Central memory CD8-positive, alpha-beta T cell (primary cell): ENCODE measurements around the gene OR10A6.

Experiments used
- ATAC-seq: fragments of 150-1000 bp; cut with Tn5 transposase; replicated peaks from 2 replicates; pipeline ENCODE4 v1.10.0; 2022; ENCODE audit warnings: mild to moderate bottlenecking, moderate FRiP score, moderate number of reproducible peaks; ENCODE audit not compliant: poor library complexity, severe bottlenecking; ENCODE audit errors: extremely low read depth
- DNase-seq, 2 donors: peaks; one replicate each; pipeline ENCODE4 v3.0.0; 2021; ENCODE audit warnings: low spot score in 2 of 2
- H3K27ac Mint-ChIP-seq: one replicate; pipeline ENCODE4 v1.8.0; 2022; ENCODE audit warnings: low read depth, mild to moderate bottlenecking, moderate library complexity, mixed read lengths
- H3K27me3 Mint-ChIP-seq: one replicate; pipeline ENCODE4 v1.8.0; 2022; ENCODE audit warnings: mixed read lengths
- H3K36me3 Mint-ChIP-seq: one replicate; pipeline ENCODE4 v1.8.0; 2022; ENCODE audit warnings: mild to moderate bottlenecking, moderate library complexity, mixed read lengths; ENCODE audit not compliant: insufficient read depth
- H3K4me1 Mint-ChIP-seq: one replicate; pipeline ENCODE4 v1.8.0; 2022; ENCODE audit warnings: mixed read lengths
- H3K4me3 Mint-ChIP-seq: one replicate; pipeline ENCODE4 v1.8.0; 2022; ENCODE audit warnings: mild to moderate bottlenecking, moderate library complexity, mixed read lengths
- H3K9me3 Mint-ChIP-seq: one replicate; pipeline ENCODE4 v1.8.0; 2022; ENCODE audit warnings: mixed read lengths

Gene OR10A6

DNA sequence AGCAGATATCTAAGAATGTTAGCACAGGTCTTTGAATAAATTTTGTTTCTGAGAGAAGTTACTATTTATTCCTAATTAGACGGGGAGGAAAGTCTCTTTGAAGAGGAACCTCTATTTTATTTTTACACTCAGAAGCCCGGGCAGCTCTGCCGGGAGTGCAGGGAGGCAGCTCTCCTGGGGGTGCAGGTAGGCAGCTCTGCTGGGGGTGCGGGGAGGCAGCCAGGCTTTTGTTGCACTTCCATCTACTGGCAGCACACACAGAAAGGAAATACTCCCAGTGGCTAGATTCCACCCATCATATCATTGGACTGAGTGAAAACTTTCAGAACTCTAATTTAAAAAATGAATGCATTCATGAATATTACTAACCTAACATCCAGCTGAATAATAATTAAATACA lies 24.6 kb downstream of the OR10A6 start:
- no peaks in the 10 kb centered on the region for H3K9me3 Mint-ChIP-seq
- H3K4me1 Mint-ChIP-seq = no peaks in the 10 kb centered on the region
- no peak for ATAC-seq
- H3K27me3 Mint-ChIP-seq = peaks cover 76% of the 10 kb centered on the region
- H3K36me3 Mint-ChIP-seq = no peaks in the 10 kb centered on the region
- H3K4me3 Mint-ChIP-seq = no peak overlapping the region
- no peak overlapping the region for H3K27ac Mint-ChIP-seq
- no peak for DNase-seq

DNA sequence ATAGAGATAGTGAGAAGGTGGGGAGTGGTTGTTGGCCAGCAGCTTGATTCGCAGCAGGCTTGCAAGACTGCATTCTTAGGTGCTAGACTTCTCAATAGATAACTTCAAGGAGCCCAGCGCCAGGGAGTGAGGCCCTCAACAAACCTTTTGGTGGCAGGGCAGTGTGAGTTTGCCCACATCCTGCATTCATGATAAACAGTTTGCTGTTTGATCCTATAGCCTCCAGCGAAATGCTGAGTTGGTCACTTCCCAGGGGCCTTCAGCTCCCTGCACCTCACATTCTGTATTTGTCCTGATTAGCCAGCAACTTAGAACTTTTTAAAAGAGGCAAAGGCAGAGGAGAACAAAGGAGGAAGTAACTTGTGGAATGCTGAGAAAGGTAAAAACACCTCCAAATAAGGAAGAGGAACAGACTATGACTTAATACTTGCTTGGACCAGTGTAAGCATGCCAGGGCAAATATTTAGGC lies 25.1 kb downstream of the OR10A6 start:
- Mint-ChIP-seq H3K36me3 (no peaks in the 10 kb centered on the region), H3K4me1 (no peaks in the 10 kb centered on the region), H3K27me3 (peaks cover 79% of the 10 kb centered on the region), H3K4me3 (no peak overlapping the region), H3K27ac (no peak overlapping the region), H3K9me3 (no peaks in the 10 kb centered on the region)
- no peak for ATAC-seq
- no peak for DNase-seq

DNA sequence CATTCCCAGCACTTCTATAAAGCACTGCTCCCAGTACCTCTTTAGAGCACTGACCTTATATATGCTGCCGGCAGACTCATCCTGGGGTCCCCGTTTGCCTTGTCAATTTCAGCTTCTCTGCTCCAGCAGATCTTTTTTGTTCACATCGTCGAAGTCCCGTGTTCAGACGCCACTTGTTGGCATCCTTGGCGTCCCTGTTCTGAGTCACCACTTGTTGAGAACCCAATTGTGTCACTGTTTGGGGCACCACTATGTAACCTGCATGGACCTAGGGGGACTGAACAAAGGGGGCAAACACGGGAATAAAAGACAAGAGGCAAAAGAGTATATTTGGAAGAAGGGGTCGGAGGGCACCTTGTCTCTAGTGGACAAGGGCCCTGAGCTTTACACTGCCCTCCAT lies 25.5 kb downstream of the OR10A6 start:
- Mint-ChIP-seq H3K4me3 (no peak overlapping the region), H3K9me3 (no peaks in the 10 kb centered on the region), H3K36me3 (no peaks in the 10 kb centered on the region), H3K4me1 (no peaks in the 10 kb centered on the region), H3K27me3 (peaks cover 76% of the 10 kb centered on the region), H3K27ac (no peak overlapping the region)
- DNase-seq (no peak), ATAC-seq (no peak)

DNA sequence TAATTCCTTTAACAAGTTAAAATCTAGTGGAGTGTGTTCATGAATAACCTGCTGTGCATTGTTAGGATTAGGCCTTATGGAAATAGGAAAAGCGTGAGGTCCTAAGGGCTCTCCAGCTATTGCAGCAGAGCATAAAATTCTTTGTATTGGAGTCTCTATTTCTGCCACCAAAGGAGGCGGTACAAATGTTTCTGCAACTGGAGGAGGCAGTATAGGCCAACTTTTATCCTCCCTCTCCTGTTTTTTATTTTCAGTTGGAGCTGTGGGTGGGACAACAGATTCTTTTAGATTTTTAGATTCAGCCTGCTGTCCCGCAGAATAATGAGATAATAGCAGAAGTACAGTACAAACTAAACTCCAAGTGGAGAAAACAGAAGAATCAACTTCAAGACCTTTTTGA lies 26.2 kb downstream of the OR10A6 start:
- Mint-ChIP-seq H3K9me3 (no peaks in the 10 kb centered on the region), H3K4me1 (no peaks in the 10 kb centered on the region), H3K36me3 (no peaks in the 10 kb centered on the region), H3K27ac (no peak overlapping the region), H3K27me3 (peaks cover 75% of the 10 kb centered on the region), H3K4me3 (no peak overlapping the region)
- DNase-seq (no peak), ATAC-seq (no peak)

DNA sequence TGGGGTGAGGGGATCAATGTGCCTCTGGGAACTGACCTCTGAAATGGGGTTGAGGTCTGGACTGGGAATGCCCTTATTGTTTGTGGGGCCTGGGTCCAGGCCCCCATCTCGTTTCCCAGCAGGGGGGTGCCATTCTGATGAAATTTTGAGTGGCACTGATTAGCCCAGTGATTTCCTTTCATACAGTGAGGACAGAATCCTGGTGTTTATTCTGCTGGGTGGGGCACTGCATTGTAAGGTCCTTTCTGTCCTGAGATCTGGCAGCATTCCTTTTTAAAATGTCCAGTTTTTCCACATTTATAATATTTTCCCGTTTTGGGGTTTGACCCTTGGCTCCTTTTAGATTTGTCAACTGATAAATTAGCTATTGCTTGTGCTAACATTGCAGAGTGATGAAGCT lies 27.1 kb downstream of the OR10A6 start:
- ATAC-seq (no peak), DNase-seq (no peak)
- Mint-ChIP-seq H3K4me3 (no peak overlapping the region), H3K27me3 (peaks cover 82% of the 10 kb centered on the region), H3K9me3 (no peaks in the 10 kb centered on the region), H3K27ac (no peak overlapping the region), H3K36me3 (no peaks in the 10 kb centered on the region), H3K4me1 (no peaks in the 10 kb centered on the region)

DNA sequence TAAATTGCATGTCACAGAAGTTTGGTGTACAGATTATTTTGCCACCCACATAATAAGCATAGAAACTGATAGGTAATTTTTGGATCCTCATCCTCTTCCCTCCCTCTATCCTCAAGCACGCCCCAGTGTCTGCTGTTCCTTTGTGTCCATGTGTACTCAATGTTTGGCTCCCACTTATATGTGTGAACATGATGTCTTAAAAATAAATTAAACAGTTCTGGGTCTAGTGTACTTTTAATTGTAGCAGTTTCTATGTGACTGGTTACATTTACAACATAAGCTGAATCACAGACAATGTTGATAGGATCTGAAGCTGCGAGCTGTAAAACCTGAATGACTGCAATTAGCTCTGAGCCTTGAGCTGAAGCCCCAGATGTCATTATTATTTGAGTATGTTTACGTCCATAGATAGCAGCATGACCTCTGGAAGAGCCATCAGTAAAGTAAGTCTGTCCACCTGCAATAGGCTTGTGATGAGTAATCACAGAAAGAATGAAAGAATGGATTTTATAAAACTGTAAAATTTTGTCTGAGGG lies 29.7 kb downstream of the OR10A6 start:
- H3K4me3 Mint-ChIP-seq = no peak overlapping the region
- no peak overlapping the region for H3K27ac Mint-ChIP-seq
- no peak for ATAC-seq
- no peaks in the 10 kb centered on the region for H3K36me3 Mint-ChIP-seq
- H3K9me3 Mint-ChIP-seq = no peaks in the 10 kb centered on the region
- DNase-seq = no peak
- no peaks in the 10 kb centered on the region for H3K4me1 Mint-ChIP-seq
- H3K27me3 Mint-ChIP-seq = peaks cover 69% of the 10 kb centered on the region

DNA sequence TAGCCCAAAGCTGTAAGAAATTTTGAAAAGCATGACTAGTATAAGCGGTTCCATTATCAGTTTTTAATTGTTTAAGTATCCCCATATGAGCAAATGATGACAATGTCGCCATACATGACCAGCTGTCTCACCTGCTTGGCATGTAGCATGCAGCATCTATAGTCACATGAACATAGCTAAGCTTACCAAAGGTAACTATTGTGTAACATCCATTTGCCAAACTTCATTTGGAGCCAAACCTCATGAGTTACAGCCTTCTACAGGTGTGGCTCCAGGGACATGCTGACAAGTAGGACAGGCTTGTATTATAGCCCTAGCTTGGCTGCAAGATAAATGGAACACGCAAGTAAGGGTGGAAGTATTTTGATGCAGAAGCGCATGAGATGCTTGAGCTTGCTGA lies 30.4 kb downstream of the OR10A6 start:
- DNase-seq (no peak), ATAC-seq (no peak)
- Mint-ChIP-seq H3K4me1 (no peaks in the 10 kb centered on the region), H3K36me3 (no peaks in the 10 kb centered on the region), H3K27ac (no peak overlapping the region), H3K4me3 (no peak overlapping the region), H3K27me3 (peaks cover 66% of the 10 kb centered on the region), H3K9me3 (no peaks in the 10 kb centered on the region)

DNA sequence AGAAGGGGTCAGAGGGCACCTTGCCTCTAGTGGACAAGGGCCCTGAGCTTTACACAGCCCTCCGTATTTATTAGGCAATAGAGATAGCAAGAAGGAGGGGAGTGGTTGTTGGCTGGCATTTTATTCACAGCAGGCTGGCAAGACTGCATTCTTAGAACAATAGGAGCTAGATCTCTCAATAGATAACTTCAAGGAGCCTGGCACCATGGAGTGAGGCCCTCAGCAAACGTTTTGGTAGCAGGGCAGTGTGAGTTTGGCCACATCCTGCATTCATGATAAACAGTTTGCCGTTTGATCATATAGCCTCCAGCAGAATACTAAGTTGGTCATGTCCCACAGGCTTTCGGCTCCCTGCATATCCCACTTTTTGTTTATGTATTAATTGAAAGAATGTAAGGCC lies 31.6 kb downstream of the OR10A6 start:
- Mint-ChIP-seq H3K9me3 (no peaks in the 10 kb centered on the region), H3K36me3 (no peaks in the 10 kb centered on the region), H3K4me1 (no peaks in the 10 kb centered on the region), H3K4me3 (no peak overlapping the region), H3K27ac (no peak overlapping the region), H3K27me3 (peaks cover 61% of the 10 kb centered on the region)
- ATAC-seq (no peak), DNase-seq (no peak)

DNA sequence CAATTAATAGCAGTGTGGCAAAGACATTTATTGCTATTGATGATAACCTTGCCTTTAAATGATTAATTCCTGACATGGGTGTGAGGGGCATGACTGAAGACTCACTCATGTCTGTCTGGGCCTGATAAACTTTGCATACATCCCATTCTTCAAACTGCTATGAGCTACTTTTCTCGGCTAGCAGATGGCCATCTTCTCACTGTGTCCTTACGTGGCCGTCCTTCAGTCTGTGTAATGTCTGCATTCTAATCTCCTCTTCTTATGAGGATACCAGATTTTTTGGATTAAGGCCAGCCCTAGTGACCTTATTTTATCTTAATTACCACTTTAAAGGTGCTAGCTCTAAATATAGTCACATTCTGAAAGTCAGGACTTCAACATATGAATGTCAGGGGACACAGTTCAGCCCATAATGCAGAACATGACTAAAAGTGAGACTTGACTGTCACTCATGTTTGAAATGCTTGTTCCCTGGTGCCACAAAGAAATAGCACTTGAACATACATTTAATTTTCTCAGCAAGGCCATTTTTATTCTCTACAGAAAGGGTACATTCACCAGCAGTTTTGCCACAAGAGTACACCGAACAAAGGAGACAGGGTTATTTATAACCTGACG lies 32.3 kb downstream of the OR10A6 start:
- no peak for DNase-seq
- Mint-ChIP-seq H3K4me3 (no peak overlapping the region), H3K36me3 (no peaks in the 10 kb centered on the region), H3K4me1 (no peaks in the 10 kb centered on the region), H3K27ac (no peak overlapping the region), H3K9me3 (no peaks in the 10 kb centered on the region), H3K27me3 (peaks cover 55% of the 10 kb centered on the region)
- no peak for ATAC-seq

DNA sequence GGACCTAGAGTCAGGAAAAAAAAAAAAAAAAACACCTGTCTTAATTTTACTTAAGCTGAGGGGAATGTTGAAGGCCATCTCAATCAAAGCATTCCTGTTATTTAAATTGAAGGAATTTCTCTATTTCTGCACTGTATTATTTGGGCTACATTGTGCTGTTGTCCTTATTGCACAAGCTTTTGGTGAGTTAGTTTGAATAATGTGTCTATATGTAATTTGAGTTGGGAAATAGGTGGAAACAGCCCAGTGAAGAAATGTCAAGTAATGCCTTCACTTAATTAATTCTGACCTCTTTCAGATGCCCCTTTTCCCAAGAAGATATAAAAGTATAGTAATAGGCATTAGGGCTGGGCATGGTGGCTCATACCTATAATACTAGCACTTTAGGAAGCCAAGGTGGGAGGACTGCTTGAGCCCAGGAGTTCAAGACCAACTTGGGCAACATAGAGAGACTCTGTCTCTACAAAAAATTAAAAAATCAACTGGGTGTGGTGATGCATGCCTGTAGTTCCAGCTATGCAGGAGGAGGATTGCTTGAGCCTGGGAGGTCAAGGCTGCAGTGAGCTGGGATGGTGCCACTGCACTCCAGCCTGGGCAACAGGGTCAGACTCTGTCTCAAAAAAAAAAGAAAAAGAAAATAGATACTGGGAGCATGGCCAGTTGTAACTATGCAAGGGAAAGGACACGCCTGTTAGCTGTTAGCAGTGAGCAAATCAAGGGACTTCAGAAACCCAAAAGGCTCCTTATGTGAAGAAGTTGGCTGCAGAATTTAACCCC lies 34.9 kb downstream of the OR10A6 start:
- H3K27ac Mint-ChIP-seq = no peak overlapping the region
- no peaks in the 10 kb centered on the region for H3K36me3 Mint-ChIP-seq
- DNase-seq = no peak
- H3K4me3 Mint-ChIP-seq = no peak overlapping the region
- H3K27me3 Mint-ChIP-seq = peaks cover 30% of the 10 kb centered on the region
- H3K4me1 Mint-ChIP-seq = peaks cover 6% of the 10 kb centered on the region
- ATAC-seq = no peak
- no peaks in the 10 kb centered on the region for H3K9me3 Mint-ChIP-seq

DNA sequence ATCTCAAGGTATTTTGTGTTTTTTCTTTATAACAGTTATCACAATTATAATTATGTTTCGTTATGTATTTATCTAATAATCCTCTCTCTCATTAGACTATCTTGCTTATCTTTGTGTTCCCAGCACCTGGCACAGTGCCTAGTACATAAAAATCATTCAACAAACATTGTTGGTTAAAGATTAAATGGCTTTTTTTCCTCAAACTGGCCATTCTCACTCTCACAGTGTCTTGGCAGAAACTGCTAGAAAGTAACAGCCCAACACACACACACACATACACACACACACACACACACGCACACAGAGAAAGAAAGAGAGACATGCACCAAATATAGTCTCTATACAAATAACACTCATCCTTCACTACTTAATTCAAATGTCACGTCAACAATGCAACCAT lies 36.8 kb downstream of the OR10A6 start:
- Mint-ChIP-seq H3K27me3 (peaks cover 27% of the 10 kb centered on the region), H3K27ac (no peak overlapping the region), H3K4me3 (no peak overlapping the region), H3K4me1 (peaks cover 6% of the 10 kb centered on the region), H3K36me3 (no peaks in the 10 kb centered on the region), H3K9me3 (no peaks in the 10 kb centered on the region)
- ATAC-seq (no peak), DNase-seq (no peak)

DNA sequence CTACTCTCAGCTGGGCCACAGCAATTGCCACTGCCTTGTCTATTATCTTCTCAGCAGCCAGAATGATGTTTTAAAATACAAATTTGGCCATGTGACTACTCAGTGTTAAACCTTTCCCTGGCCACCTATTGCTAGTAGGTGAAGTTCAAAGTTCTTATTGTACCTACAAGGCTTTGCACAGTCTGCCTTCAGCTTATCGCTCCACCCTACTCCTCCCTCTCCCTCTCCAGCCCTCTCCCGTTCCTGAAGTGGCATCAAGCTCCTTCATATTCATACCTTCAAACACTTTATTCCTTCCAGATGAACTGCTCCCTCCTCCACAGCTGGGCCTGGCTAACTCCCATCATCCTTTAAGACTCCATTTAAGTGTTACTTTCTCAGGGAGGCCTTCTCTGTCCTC lies 37.3 kb downstream of the OR10A6 start:
- no peak overlapping the region for H3K4me3 Mint-ChIP-seq
- H3K4me1 Mint-ChIP-seq = peaks cover 6% of the 10 kb centered on the region
- ATAC-seq (no peak), DNase-seq (no peak)
- no peaks in the 10 kb centered on the region for H3K36me3 Mint-ChIP-seq
- no peaks in the 10 kb centered on the region for H3K9me3 Mint-ChIP-seq
- H3K27ac Mint-ChIP-seq = no peak overlapping the region
- peaks cover 24% of the 10 kb centered on the region for H3K27me3 Mint-ChIP-seq

DNA sequence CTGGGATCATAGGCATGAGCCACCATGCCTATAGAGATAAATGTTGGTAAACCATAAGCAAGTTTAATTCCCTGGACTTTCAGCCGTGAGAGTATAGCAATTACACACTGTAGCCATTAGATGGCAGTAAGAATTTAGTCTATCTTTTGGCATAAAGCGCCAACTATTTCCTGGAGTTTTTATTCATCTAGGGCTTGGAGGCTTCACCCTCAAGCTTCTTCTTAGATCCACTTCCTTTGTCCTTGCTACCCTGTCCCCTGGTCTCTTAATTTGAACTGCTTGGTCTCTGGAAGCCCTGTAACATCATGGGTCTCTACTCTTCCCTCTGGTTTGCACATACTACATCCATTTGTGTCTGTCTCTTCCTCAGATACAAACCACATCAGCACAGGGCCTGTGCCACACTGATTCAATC lies 38.2 kb downstream of the OR10A6 start:
- DNase-seq (no peak), ATAC-seq (peak; percentile 24)
- H3K27me3 Mint-ChIP-seq = peaks cover 27% of the 10 kb centered on the region
- H3K4me1 Mint-ChIP-seq = peaks cover 6% of the 10 kb centered on the region
- no peaks in the 10 kb centered on the region for H3K36me3 Mint-ChIP-seq
- no peaks in the 10 kb centered on the region for H3K9me3 Mint-ChIP-seq
- H3K4me3 Mint-ChIP-seq = no peak overlapping the region
- no peak overlapping the region for H3K27ac Mint-ChIP-seq
